Hair follicle dermal papilla cell (primary cell): ENCODE results near the gene FSD1. TPM values are rescaled to one million over a fixed set of nuclear protein-coding genes. Genes with fewer than 3 reads are reported as not detected.

Experiments used
- total RNA-seq: library from RNA; depleted of rRNA; stranded (reverse); fragments of >200 nt; gene quantifications from 2 replicates; pipeline ENCODE4 v1.2.3, GENCODE V29; 2012

Gene FSD1
- 5.7 and 7.8 TPM in 2 replicates for total RNA-seq

GRCh38 chr19:4304538-4305256 is at the start of gene FSD1:
FSD1 (plus strand) TSS chr19:4304598; CDS start chr19:4304747, 149 bp downstream.

DNA sequence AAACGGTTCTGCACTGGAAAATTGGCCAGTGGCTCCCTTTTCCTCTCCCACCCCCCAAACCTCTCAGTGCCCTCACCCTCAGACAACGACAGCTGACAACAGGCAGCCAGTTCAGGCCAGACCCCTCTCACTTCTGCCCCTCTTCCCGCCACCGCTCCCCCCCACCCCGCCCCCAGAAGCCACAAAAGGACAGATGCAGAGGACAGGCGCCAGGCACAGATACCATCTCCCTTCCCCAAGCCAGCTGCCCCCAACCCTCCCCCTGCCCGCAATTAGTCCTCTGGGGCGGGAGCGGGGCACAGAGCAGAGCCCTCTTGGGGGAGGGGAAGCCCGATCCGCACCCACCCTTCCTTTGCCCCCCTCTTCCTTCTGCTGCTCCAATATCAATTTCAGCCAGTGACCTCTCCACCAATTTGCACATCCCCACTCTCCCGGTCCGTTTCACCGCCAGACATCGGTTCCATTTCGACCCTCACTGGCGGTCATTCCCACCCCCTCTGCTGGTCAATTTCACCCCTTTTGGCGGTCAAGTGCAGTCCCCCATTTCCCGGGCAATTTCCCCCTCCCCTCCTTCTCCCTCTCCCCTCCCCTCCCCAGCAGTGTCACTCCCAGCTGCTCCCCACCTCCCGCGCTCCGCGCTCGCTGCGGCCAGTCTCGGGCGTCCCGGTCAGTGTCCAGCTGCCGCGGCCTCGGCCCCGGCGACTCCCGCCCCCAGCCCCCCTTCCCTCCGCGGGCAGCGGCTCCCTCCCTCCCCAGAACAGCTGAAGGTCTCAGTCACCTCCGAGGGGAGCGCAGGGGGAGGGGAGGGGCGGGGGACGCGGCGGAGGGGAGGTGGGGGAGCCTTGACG is 25.8 kb upstream of the FSD1 start, which contains the start of gene SHD:
TSS of gene SHD (plus strand) at position 848 of the 848 bp plus-strand sequence. CDS start 798 bp downstream, outside the sequence.

GRCh38 chr19:4302243-4302640 is 2.2 kb upstream of the FSD1 start, which contains the start of gene TMIGD2:
TMIGD2 (minus strand) TSS chr19:4302389; CDS start chr19:4302385, 4 bp downstream.

GRCh38 chr19:4338441-4339355 is 34.3 kb downstream of the FSD1 start, which contains the start of gene STAP2:
STAP2 (minus strand) TSS chr19:4338827; CDS start chr19:4338753, 74 bp downstream.

GRCh38 chr19:4343370-4344307 is 39.2 kb downstream of the FSD1 start, which contains the start of gene MPND:
MPND (plus strand) TSS chr19:4343562; CDS start chr19:4343594, 32 bp downstream.

Other genes starting within 250 kb of the FSD1 start
- 53.7 and 60.8 TPM in 2 replicates for gene ZBTB7A, start 237.7 kb upstream of the FSD1 start, total RNA-seq
- gene MAP2K2, start 180.5 kb upstream of the FSD1 start, total RNA-seq: 150 and 156 TPM in 2 replicates
- gene CREB3L3, start 151.0 kb upstream of the FSD1 start, total RNA-seq: not detected in 2 replicates
- 11.4 and 14.9 TPM in 2 replicates for gene SIRT6, start 122.0 kb upstream of the FSD1 start, total RNA-seq
- gene ANKRD24, start 121.9 kb upstream of the FSD1 start, total RNA-seq: 0.49 and 0.61 TPM in 2 replicates
- gene EBI3, start 75.1 kb upstream of the FSD1 start, total RNA-seq: not detected in 2 replicates
- gene YJU2, start 57.5 kb upstream of the FSD1 start, total RNA-seq: 16.6 and 19.6 TPM in 2 replicates
- gene SHD, start 25.3 kb upstream of the FSD1 start, total RNA-seq: not detected in 2 replicates
- 0.36 TPM in 1 of 2 replicates, not detected in the other for gene TMIGD2, start 2.2 kb upstream of the FSD1 start, total RNA-seq
- 3.1 and 4.9 TPM in 2 replicates for gene STAP2, start 34.2 kb downstream of the FSD1 start, total RNA-seq
- gene MPND, start 39.0 kb downstream of the FSD1 start, total RNA-seq: 5.3 and 5.4 TPM in 2 replicates
- gene SH3GL1, start 95.9 kb downstream of the FSD1 start, total RNA-seq: 104 and 122 TPM in 2 replicates
- 5.2 and 6.4 TPM in 2 replicates for gene CHAF1A, start 98.0 kb downstream of the FSD1 start, total RNA-seq
- 101 and 116 TPM in 2 replicates for gene UBXN6, start 153.2 kb downstream of the FSD1 start, total RNA-seq
- 58.1 and 65.7 TPM in 2 replicates for gene HDGFL2, start 167.7 kb downstream of the FSD1 start, total RNA-seq
- gene PLIN4, start 213.9 kb downstream of the FSD1 start, total RNA-seq: under 0.01 and 0.16 TPM in 2 replicates
- not detected in 2 replicates for gene PLIN5, start 230.6 kb downstream of the FSD1 start, total RNA-seq
- not detected in 2 replicates for gene LRG1, start 235.4 kb downstream of the FSD1 start, total RNA-seq